CMK (cell line): ENCODE measurements around the gene PRKD3.
"Not testable (repeated sequence)": the region's sequence is repeated elsewhere in the genome, so short reads cannot be mapped to it uniquely, and the experiment has no call there.

ENCODE experiments used
- DNase-seq: peaks from one replicate; pipeline ENCODE4 v3.0.0-alpha.2; 2010; ENCODE audit warnings: low read depth

PRKD3 gene

DNA sequence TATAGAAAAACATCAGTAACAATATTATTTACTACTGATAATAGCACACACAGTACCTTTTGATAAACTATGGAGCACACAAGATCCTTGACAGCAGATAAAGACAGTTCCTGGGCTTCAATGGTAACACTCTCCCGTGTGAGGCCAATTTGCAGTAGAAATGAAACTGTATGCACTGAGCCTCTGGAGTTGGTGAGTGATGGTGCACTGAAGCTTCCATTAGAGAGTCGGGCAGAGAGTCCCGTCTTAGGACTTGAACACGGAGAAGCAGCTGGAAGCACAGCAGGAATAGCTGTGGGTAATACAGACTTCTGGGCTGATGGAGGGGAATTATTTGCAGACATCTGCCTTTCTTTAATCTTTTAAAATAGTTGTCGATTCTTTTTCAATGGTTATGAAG is 8.5 kb downstream of the PRKD3 start:
- no peak for DNase-seq

DNA sequence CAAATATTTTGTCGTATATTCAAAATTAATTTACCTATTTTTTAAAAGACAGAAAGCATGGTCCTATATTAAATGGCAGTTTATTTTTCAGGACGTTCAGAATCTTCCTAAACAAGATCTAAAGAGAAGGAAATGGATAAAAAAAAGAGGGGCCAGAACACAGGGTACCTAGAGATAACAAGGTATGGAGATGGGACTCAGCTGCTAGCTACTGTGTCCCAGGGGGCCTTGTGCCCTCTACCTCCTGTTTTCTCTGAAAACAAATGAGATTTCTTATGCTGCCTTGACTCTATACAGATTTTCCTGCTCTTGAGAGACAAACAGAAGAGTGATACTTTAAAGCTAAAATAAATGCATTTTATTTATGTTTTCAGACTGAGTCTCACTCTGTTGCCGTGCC is 9.3 kb downstream of the PRKD3 start:
- DNase-seq: no peak

DNA sequence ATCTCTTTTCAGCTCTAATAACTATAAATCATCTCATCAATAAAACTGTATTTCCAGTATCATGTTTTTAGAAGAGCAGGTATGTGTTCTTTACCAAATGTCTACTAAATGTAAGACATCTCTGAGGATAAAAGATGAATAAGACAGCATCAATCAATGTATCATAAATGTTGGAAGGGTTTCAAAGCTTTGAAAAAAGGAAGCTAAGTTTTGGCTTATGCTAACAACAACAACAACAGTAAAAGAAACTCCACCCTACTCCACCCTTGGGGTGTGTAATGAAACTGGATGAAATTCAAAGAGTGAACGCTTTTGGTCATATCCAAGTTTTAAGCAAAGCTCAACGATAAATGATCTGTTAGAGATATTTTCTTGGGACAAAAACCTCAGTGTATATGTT is 17.1 kb downstream of the PRKD3 start:
- no peak for DNase-seq

DNA sequence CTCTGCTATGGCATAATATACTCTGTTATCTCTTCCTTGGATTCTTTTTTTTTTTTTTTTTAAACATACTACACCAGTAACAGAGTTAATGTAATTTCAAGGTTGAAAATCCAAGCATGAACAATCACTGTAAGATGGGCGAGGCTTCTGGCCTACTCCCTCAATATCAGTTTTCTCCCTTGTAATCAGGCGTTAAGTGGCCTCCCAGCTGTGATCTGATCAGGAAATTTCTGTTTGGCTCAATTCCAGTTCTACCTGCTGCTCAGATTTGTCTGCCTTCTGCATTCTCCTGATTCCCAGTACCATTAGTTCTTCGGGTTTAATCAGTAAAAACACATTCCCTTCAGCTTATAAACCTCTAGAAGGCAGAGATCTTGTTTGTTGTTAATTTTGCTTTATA is 18.6 kb downstream of the PRKD3 start:
- DNase-seq: no peak

DNA sequence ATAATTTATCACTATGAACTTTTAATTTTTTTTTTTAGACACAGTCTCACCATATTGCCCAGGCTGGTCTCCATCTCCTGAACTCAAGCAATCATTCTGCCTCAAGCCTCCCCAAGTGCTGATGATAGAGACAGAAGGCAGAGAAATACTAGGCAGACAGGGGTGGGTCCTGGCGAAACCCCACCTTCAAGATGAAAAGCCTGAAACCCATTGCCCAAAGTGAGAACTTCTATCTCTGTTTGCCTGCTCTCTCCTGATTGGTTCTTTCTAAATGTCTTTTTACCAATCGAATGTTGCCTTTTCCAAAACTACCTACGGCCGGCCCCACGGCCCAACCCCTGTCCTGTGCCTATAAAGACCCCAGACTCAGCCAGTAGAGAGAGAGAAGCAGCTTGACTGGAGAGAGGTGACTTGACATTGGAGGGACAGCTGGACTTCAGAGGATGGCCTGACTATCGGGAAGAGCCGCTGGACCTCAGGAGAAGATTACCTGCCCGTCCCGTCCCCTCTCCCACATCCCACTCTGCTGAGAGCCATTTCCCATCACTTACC is 21.9 kb downstream of the PRKD3 start:
- DNase-seq: no peak

DNA sequence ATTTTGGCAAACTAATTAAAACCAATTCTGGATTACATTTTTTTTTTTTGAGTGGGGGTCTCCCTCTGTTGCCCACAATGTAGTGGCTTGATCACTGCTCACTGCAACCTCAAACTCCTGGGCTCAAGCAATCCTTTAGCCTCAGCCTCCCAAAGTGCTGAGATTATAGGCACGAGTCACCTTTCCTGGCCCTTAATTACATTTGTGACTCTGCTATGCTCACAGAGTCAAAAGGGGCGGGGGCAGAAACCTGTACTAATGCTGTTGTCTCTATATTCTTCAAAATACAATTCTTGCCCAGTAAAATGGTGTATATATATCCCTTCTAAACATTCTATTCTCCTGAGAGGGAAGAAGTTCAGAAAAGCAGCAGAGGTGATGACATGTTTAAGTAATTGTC is 23.2 kb downstream of the PRKD3 start:
- no peak for DNase-seq

DNA sequence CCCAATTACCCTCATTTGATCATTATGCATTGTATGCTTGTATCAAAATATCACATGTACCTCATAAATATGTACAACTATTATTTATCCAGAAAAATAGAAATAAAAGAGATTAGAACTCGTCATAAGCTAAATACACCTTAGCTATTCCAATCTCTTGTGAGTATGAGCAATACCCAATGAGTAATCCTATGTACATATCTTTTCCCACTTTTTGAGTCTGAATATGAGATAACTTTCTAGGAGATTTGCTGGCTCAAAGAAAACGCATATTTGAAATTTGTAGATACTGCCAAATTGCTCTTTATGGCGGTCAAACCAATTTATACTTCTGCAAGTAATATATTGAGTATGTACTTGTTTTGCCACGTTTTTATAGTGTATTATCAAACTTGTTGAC is 24.1 kb downstream of the PRKD3 start:
- DNase-seq: no peak

DNA sequence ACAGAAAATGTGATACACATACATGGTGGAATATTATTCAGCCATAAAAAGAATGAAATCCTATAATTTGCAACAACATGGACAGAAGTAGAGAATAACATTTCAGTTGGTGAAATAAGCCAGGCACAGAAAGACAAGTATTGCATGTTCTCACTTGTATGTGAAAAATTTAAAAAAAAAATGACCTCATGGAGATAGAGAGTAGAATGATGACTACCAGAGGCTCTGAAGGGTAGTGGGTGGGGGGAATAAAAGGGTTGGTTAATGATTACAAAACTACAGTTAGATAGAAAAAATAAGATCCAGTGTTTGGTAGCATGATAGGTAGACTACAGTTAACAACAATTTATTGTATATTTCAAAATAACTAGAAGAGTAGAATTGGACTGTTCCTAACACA is 24.5 kb downstream of the PRKD3 start:
- DNase-seq: no peak

DNA sequence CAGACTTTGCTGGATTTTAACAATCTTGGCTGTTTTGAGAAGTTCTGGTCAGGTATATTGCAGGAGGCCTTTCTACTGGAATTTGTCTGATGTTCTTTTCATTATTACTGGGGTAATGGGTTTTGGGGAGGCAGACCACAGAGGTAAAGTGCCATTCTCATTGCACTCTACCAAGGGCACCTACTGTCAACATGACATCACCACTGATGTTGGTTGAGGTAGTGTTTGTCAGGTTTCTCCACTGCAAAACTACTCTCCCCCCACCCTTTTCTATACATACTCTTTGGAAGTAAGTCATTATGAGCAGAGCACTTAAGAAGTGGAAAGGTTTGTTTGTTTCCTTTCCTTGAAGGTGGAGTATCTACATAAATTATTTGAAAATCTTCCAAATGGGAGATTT is 27.0 kb downstream of the PRKD3 start:
- DNase-seq: no peak

DNA sequence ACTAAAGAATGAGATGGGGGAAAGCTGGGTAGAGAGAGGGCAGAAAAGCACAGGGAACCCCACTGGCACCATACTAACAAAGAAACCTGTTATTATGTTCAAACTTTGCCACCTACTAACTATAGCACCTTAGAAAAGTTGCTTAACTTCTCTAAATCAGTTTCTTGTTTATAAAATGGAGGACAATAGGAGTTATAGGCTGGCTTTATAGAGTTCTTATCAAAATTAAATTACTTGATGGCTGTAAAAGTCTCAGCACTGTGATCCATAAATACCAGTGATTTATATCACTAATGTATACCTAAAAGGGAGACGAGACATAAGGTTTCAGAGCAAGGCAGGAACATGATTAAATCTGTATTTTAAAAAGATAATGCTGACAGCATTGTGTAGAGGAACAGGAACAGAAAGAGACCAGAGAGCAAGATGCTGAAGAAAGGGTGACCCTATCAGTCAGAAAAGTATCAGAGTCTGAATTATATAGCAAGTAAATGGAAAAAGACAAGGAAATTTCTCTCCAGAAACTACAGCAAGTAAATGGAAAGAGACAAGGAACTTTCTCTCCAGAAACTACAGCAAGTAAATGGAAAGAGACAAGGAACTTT is 29.1 kb downstream of the PRKD3 start:
- no peak for DNase-seq

DNA sequence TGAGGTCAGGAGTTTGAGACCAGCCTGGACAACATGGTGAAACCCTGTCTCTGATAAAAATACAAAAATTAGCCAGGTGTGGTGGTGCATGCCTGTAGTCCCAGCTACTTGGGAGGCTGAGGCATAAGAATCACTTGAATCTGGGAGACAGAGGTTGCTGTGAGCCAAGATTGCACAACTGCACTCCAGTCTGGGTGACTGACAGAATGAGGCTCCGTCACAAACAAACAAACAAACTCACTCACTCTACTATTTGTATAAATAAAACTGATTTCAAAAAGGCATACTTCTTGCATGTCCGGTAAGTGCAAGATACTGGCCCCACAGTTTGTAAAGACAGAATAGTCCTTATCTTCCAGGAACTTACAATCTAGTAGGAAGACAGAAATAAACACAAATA is 29.8 kb downstream of the PRKD3 start:
- DNase-seq: not testable (repeated sequence)

DNA sequence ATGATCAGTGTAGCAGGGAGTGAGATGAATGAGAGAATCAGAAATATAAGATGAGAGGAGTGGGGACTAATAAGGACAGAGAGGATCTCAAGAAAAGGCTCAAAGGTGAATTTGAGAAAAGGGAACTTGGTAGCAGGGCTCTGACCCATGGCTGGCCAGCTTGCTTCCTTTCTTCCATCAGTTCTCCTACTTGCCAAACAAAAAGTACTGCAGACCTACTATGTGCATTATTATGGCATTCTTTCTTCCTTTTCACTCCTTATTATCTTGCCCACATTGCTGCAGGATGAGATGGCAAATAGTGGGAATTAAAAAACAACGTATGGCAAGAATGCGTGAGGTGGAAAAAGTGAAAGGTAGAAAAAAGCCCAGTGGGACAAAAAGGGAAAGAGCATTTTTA is 33.0 kb downstream of the PRKD3 start:
- no peak for DNase-seq

DNA sequence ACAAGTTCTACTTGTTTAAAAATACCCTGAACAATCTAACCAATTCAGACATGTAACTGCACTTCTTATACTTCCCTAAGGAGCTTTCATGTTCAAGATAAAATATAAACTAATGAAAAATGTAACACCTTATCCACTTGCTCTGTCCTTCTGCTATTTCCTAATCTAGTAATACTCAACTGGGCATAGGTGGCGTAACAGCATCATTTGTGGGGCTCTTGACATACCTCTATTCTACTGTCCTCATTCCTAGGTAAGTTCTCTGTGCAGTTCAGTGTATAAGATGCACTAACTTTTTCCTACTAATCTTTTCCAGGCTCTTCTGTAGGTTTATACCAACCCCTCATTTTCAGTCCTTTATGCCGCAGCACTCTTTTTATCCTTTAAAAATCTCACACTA is 36.7 kb downstream of the PRKD3 start:
- no peak for DNase-seq

DNA sequence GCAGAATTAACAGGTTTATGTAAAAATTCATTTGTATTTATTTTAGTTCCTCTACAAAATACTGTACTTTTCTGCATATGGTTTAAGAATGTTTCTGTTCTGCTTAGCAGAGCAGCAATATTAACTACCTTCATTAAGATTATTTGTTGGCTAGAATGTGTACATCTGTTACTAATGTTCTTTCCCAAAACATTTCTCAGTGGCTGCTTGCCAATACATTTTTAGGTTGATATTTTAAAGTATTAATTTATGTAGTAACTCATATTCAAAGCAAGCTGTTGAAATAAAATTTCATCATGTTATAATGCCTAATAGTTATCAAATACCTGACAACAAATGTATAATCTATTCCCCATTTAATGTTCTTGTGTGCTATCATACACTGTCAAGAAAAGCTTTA is 40.3 kb downstream of the PRKD3 start:
- DNase-seq: no peak

DNA sequence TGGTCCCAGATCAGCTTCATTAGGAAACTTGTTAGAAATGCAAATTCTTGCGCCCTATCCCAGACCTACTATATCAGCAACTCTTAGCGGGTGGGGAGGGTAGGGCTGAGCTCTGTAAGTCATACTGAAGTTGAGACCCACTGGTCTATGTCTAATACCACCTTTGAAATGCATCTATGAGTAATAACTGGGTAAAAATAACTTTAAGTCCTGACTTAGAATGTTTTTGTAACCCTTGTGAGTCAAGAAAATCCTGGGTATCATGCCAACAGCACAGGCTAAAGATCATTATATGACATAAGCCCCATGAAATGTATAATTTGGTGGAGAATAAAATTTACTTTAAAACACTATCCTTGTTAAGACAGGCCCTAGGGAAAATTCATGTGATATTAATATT is 41.4 kb downstream of the PRKD3 start:
- no peak for DNase-seq

DNA sequence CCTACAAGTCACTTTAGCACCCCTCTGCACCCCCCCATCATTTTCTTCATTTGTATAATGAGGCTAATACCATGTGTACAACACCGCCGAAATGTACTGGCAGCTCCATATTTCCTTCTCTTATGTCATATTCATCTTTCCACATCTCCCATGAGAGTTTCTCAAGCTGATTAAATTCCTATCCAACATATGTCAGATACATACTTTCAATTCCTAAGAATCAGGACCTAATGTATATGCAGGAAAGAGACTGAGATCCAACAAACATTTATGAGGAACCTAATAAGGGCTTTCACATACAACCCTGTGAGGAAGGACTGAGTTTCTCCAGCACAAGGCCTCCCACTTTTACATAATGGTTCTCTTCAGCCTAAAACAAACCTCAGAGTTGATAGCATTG is 41.9 kb downstream of the PRKD3 start:
- no peak for DNase-seq

DNA sequence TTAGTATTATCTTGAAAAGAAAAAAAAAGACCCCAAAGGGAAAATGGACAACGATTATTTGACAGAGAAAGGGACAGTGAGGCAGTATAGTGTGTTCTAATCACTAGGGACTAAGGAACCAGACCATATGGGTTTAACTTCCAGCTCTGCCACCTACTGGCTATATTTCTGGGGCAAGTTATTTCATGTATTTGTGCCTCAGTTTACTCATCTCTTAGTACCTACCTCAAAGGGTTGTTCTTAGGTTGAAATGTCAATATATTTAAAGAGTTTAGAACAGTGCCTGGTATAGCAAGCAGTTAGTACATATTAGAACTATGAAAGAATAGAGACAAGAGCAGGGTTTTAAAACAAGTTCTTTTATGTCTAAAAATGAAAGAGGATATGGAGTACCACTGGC is 42.7 kb downstream of the PRKD3 start:
- DNase-seq: no peak

DNA sequence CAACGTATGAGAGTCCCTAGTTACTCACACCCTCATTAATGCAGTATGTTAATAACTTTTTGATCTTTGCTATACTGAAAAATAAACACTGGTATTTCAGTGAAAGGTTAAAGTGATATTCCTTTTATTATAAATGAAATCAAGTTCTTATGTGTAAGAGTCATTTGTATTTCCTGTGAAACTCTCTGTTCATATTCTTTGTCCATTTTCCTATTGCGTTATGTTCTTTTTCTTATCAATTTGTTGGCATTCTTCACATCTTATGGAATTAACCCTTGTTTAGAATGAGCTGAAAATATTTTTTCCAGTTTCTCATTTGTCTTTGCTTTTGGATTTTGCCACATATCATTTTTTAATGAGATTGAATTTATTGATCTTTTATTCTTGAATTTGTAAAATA is 48.3 kb downstream of the PRKD3 start:
- no peak for DNase-seq
